ENCODE measurements around the gene CSF1.

Gene CSF1

GRCh38 chr1:109969907-109970306 lies 59.3 kb downstream of the CSF1 start:
- TF ChIP-seq POLR2A (IDR thresholded peaks at IDR 0.05; ENCODE audit: low read depth, low read length): no peak
- FAIRE-seq (no peak), DNase-seq (ENCODE audit: insufficient read length, low spot score) (no peak)

GRCh38 chr1:109971559-109971958 lies 60.9 kb downstream of the CSF1 start:
- TF ChIP-seq POLR2A (IDR thresholded peaks at IDR 0.05; ENCODE audit: low read depth, low read length): no peak
- DNase-seq (ENCODE audit: insufficient read length, low spot score): no peak
- no peak for FAIRE-seq

- no peak for TF ChIP-seq POLR2A (IDR thresholded peaks at IDR 0.05; ENCODE audit: low read depth, low read length)
- no peak for DNase-seq (ENCODE audit: insufficient read length, low spot score)
- FAIRE-seq: no peak
Observed at GRCh38 chr1:109974191-109974590, 63.5 kb downstream of the CSF1 start.

- TF ChIP-seq POLR2A (IDR thresholded peaks at IDR 0.05; ENCODE audit: low read depth, low read length): no peak
- peak; percentile 94 for FAIRE-seq
- DNase-seq (ENCODE audit: insufficient read length, low spot score): peak; percentile 57
Observed at GRCh38 chr1:109975718-109976117, 65.1 kb downstream of the CSF1 start.

- FAIRE-seq (no peak), DNase-seq (ENCODE audit: insufficient read length, low spot score) (no peak)
- TF ChIP-seq POLR2A (IDR thresholded peaks at IDR 0.05; ENCODE audit: low read depth, low read length): no peak
Observed at GRCh38 chr1:109976762-109977161, 66.1 kb downstream of the CSF1 start.

- DNase-seq (ENCODE audit: insufficient read length, low spot score) (no peak), FAIRE-seq (no peak)
- no peak for TF ChIP-seq POLR2A (IDR thresholded peaks at IDR 0.05; ENCODE audit: low read depth, low read length)
Observed at GRCh38 chr1:109977225-109977624, 66.6 kb downstream of the CSF1 start.

- FAIRE-seq: no peak
- TF ChIP-seq POLR2A (IDR thresholded peaks at IDR 0.05; ENCODE audit: low read depth, low read length): no peak
Observed at GRCh38 chr1:109977657-109978378, 67.2 kb downstream of the CSF1 start.

GRCh38 chr1:109978761-109979488 lies 68.3 kb downstream of the CSF1 start:
- FAIRE-seq (no peak), DNase-seq (ENCODE audit: insufficient read length, low spot score) (no peak)
- TF ChIP-seq POLR2A (IDR thresholded peaks at IDR 0.05; ENCODE audit: low read depth, low read length): no peak

More at GRCh38 chr1:109977657-109978378, 67.2 kb downstream of the CSF1 start:
- no peak for DNase-seq (ENCODE audit: insufficient read length, low spot score)

GRCh38 chr1:109979489-109980091 lies 68.9 kb downstream of the CSF1 start:
- TF ChIP-seq POLR2A (IDR thresholded peaks at IDR 0.05; ENCODE audit: low read depth, low read length): no peak
- DNase-seq (ENCODE audit: insufficient read length, low spot score): peak; percentile 68
- peak; percentile 78 for FAIRE-seq
